Left hindlimb (tissue), 1 donor: ENCODE measurements around the gene SSPN.

Experiments used
- DNase-seq: peaks from one replicate; pipeline ENCODE4 v3.0.0-alpha.2; 2018

SSPN gene

DNA sequence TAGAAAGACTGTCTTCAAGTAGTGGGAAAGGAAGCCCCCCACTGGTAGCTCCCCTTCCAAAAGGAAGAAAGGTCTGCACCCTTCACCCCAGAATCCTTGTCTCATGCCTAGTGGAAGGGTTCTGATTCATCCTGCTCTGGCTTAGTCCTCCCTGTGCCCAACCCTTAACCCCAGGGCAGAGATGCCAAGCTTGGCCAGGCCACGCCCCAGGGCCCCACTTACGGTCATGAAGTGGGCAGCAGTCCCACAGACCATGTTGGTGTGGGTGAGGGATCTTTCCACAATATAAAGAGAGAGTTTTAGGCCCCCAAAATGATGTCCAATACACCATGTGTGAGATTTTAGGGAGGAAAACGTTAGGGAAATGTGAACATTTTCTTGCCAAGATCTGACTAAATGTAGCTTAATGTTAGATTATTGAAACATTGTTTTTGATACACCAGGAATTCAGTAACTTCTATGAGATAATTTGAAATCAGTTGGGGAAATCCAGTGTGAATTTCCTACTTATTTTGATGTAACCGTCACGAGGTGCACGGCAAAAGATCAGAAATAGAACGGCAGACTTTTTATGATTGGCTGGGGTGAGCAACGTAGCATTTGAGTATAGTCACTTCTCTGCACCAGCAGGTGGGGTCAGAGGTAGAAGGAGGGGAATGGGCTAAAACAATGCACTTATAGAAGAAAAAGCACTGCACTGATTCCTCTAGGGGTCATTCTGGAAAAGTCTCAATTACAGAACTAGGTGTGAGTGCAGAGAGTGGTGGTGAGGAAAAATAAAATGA, 8.2 kb upstream of the SSPN start:
- DNase-seq, result no peak

DNA sequence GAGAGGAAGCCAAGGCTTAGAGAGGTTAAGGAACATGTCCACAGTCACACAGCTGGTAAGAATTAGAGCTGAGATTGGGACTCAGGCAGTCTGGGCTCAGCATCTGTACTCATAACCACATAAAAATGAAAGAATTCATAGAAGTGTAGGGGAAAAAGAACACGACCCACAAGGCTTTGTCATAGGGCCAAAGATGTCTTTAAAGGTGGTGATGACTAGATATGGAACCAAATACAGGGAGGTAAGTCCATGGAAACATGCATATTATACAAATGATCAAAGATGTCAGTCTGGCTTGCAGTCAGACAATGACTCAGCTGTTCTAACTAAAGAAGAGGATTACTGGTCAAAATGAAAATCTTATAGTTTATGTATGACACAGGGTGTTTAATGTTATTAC, 7.2 kb upstream of the SSPN start:
- no peak for DNase-seq

DNA sequence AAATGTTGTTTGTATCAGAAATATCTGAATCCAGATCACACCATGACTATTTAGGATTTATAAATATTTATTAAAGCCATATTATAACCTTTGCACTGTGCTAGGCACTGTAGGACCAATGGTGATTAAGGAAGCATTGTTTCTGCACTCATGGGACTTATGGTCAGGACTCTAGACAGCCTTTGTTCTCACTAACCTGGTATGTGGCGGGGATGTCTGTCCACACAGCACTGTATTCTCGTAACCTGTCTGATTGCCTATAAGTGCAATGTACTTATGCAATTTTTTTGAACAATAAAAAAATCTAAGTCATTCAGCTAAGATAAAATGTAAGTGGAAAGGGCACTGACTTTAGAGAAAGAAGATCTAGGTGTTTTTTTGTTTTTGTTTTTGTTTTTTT, 6.7 kb upstream of the SSPN start:
- DNase-seq, result no peak

DNA sequence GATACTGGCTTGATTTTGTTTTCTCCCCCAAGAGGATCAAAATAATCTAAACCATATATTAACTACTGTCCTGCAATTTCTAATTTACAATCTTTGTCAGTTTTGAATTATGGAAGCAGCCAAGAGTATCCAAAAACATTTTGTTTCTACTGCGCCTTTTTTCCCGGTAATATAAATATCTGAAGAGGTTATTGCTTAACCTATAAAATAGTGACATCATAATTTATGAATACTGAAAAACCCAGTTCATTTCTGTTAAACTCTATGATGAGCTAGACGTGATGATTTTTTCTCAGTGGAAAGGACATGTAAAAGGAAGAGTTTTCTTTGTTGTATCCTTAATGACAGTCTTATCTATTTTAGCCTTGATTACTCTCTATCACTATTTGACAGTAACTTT, 3.2 kb upstream of the SSPN start:
- DNase-seq, result no peak

DNA sequence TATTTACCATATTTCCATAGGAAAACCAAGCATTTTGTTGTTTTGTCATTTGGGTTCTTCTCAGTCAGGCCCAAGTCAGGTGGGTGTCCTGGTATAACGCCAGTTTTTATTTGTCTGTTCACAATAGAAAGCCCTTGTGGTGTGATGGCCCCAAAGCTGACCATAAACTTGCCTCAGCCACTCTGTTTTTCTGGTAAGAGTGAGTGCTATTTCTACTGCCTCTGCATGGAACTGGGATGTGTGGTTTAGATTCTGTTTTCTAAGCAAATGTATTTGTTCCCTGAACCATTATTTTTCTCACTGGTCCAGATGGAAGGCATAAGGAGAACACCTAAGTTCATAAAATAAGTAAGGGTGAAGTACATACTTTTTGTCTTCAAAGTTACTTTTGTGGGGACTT, 1.8 kb upstream of the SSPN start:
- DNase-seq, result no peak

DNA sequence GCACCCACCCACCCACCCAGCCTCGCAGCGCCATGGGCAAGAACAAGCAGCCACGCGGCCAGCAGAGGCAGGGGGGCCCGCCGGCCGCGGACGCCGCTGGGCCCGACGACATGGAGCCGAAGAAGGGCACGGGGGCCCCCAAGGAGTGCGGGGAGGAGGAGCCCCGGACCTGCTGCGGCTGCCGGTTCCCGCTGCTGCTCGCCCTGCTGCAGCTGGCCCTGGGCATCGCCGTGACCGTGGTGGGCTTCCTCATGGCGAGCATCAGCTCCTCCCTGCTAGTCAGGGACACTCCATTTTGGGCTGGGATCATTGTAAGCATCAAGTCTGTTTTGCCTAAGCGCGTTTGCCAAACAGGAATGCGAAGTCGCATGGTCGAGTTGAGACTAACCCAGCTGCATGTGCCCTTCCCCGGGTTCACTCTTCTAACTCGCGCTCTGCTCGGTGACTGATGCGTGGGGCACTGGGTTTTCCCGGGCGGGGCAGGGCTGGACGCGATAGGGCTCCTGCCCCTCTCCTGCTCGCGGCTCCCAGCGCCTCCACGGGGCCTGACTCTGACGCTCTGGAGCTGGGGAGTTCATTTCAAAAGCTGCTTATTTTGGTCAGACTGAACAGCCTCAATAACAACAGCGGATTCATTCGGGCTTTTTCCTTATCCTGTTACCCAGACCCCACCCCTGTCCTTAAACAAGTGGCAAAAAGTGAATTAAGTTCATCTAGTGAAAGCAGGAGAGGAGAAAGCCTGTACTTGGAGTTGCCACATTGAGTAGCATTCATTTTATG, 458 bp downstream of the SSPN start:
- peak; percentile 77 for DNase-seq

DNA sequence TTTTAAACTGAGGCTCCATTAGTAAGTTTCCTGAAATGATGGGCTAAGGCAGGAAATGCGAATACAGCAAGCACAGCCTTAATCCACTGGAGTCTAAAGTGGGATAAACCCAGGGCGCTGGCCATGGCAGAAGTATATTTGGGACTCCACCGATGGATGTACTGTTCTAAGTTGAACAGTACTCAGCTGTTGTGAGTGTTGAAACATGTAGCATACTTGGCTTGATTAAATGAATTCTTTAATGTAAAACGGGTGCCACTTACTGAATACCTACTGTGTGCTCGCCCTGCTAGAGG, 996 bp downstream of the SSPN start:
- DNase-seq, result no peak

DNA sequence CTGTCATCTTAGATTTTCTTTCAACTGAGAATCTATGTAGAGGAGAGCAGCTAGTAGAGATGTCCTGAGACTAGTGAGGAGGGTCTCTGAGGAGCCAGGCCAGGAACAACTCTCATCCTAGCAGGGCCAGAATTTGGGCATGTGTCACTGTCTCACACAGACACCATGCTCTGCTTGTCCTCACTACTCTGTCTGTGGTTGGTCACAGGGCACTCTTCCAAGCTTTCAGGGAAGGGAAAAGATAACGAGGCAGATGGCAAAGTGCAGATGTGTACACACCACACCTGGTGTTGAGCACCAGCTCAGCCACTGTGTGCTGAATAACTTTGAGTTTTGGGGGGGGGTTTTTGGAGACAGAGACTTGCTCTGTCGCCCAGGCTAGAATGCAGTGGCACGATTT, 2.5 kb downstream of the SSPN start:
- DNase-seq, result no peak

DNA sequence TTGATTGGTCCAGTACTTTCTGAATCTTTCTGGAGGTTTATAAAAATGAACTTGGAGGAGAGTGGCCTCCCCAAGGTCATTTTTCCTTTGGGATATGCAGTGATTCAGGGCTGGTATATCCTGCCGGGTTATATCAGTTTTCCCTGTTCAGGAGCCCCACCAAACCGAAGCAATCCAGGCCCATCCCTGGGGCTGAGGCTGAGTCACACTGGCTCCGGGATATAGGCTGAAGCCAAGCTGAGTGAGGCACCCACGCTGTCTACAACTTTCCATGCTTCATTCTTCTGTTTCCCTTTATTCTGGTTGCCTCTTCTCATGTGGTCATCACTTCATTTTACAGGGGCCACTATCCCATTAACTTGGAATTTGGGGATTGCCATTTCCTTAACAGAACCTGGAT, 3.4 kb downstream of the SSPN start:
- DNase-seq, result no peak

DNA sequence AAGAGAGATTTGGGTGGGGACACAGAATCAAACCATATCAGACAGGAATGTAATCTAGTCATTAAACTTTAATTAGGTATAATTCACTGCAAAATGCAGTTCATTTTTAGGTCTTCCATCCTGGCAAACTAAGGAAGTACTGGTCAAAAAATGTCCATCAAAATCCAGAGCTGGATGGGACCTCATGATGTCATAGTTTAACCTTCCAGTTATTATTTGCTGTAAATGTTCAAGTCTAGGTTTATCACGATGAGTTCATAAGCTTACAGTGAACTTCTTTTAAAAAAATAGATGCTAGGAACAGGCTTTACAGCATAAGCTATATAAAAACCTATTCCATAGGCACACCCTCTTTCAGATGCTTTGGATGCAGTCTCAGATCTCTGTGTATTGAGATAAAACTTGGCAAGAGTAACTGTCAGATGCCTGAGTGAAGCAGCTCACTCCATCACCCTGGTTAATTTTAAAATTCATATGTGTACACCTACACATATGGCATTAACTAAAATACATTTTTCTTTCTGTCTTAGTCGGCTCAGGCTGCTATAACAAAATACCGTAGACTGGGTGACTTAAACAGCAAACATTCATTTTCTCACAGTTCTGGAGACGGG, 7.9 kb downstream of the SSPN start:
- DNase-seq, result no peak

DNA sequence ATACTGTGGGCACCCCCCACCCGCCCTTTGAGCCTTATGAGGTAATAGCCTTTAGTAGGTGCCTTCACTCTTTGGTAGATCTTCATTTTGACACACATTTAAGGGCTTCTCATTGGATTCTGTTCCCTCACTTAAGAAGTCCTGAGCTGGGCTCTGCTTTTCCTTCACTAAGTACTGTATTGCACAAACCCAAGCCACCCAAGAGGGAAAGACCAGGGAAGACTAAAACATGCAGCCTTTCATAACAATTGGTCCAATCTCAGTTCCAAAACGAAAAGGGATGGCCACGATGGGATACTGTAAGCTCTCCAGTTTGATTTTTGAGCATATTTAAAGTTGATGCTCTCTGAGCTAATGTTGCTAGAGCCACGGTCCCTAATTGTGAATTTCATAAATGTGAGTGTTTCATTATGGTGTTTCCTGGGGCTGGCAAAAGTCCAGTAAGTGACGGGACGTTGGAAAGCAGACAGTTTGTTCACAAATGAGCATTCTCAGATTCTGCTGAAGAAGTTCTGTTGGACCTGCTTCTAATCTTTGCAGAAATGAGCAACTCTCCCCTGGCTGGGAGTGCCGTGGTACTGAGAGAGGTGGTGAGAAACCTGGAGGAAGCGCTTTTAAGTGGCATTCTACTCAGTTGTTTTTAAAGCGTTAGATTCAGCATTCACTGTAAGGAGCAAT, 9.4 kb downstream of the SSPN start:
- no peak for DNase-seq

DNA sequence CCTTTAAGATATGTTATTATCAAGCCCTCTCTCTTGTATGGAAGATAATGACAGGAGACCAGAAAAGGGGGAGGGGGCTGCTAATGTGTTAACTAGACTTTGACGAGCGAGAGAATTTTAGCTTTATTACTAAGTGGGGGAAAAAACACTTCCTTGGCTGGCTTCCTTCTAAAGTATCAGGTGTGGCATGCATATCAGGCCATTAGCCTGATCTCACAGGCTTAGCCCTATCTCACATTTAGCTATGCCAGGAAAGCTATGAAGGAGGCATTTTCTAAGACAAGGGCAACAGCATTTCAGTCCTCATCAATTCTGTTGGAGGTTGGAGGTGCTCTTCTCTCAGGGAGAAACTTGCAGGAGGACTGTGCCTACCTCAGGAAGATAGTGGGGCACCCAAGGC, 9.9 kb downstream of the SSPN start:
- no peak for DNase-seq

DNA sequence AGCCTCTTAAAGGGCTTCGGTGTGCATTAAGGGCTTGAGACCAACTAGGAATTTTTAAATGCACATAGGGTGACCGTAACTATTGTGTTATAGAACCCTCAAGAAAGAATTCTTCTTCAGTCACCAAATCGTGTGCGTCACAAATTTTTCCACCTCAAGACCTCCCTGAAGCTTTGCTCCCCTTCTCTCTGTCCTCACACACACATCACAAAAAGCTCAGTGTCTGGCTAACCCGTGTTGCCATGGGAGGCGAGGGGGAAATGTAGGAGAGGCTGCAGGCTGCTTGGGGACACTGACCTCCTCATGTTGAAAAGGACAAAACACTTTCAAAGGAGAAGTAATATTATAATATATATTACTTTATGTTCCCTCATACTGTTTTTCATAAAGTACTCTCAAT, 10.6 kb downstream of the SSPN start:
- no peak for DNase-seq

DNA sequence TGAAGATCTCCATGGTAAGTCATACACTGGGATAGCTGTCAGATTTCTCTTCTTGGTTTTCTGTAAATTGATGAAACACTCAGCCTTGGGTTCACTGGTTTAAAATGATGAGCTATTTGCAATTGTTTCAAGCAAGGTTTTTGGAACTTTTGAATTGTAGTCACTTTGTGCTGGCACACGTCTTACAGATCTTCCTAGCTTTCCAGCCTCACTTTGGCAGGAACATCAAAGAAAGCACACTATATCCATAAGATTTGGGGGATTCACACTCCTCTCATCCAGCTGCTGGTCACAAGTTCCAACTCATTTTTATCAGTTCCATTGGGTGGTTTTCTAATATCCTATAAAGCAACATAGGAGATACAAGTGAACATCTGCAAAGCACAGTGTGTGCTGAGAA, 16.0 kb downstream of the SSPN start:
- no peak for DNase-seq

DNA sequence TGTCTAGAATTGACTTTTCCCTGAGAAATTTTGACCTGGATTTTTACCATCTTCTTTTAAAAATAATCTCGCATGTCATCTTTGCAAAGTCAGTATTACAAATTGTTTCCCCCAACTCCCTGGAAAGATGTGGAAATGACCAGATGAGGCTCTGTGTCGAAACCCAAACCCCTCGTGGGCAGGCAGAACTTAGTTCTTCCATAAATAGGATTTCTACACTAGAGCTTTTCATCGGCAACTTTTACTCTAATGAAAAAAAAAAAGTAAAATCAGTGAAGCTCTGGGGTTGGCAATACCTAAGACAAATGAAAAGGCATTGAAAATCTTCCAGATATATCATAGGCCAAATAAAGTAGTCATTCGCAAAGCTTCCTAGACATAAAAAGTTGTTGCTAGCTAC, 17.0 kb downstream of the SSPN start:
- no peak for DNase-seq

DNA sequence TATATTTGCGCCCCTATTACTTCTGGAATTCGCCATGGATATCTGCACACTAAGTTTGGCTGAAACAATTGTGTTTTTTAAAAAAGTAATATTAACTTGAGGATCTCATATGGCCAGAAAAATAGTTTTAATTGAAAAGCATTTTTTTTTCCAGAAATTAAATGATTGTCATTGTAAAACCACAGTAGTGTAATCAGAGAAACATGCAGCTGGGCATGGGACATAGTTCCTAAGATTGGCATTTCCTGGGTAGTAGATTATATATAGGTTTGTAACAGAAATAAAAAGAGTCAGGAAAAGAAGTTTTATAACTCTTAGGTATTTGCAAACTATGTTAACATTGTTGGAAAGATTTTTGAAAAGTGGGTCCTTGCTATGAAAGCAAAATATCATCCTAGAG, 17.6 kb downstream of the SSPN start:
- no peak for DNase-seq

DNA sequence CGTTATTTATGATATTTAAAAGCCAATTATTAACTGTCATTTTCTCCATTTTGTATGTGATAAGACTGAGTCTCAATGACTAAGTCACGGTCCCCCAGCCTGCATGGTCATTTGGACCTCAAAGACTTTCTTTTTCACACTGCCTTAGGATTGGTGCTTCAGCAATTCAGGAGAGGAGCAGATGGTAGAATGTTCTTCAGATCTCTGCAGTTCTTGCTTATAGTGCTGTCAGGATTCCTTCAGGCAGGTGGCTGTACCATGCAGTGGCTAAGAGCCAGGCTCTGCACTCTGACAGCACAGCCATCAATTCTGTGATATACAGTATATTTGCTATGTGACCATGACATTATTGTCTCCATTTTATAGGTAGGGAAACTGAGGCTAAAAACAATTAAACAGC, 18.7 kb downstream of the SSPN start:
- no peak for DNase-seq

DNA sequence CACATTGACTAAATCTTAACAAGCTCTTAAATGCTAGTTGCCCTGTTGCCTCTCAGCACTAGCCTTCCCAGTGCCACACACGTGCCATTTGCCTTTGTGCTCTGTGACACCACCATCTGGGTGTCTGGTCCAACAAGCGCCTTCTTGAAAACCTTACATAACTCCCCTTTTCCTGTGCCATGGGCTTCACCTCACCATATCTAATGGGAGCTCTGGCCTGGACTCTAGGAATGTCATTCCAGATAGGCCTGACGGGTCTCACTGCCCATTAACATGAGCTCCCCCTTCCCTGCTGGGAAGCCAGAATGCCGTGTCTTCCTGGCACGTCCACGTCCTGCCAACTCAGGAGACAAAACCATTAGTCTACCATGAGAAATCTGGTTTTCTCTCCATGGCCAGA, 24.4 kb downstream of the SSPN start:
- DNase-seq, result no peak

DNA sequence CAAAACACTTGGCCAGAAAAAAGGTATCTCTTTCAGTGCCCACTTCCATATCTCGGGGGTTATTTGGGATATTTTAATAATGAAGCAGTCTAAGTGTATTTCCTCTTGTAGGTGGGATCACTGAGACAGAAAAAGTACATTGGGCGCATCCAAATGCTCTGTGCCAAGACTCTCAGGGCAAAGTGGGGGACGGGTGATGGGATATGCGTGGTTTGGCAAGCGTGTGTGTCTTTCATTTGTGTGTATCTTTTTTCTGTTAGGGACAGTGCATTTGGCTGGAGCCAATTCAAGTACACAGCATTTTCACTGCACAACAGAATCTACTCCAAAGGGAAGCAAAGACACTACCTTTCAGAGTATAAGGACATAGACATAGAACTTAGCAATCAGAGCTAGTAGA, 29.3 kb downstream of the SSPN start:
- DNase-seq, result no peak

DNA sequence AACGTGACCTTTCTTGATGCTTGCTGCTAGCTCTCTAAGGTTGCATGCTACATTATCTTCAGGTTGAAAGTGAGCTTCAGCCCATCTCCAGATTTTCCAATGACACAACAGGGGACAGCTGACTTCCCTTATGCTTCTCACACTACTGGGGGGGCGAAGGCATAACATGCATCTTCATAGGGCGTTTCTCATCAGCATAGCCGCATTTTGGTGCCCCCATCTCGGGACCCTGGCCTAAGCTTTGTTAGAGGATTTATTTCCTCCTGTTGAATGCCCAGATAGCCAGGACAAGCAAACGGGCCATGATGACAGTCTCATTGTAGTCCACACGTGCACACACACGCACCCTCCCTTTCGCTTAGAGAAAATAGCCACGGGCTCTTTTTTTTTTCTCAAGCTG, 30.7 kb downstream of the SSPN start:
- DNase-seq, result no peak

DNA sequence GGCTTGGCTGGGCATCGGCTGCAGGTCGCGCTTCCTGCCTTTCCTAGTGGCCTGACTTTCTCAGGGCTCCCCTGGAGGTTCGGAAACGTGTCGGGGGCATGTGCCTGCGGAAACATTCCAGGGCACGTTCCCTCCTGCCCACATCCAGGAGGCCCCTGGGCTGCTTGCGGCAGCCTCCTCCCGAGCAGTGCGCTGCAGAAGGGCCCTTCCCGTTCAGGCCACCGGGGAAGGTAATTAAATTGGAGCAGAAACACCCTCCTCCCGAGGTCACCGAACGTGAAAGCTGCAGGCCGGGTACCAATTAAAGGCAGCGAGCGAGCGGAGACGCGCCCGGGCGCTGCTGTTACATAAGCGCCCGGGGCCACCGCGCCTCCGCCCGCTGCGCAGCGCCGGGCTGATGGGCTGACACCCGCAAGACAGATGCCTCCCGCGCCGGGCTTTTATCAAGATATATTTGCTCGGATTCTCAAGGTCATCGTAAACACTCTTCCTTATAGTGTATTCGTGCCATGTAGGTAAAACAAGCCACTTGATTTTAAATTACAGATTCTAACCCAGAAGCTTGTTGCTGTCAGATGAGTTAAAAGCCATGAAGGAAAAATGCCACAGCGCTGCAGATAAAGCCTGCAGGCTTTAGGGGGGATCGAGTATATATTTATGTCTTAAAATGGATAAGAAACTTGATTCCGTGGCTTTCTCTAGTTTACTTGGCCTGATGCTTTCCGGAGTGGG, 31.4 kb downstream of the SSPN start:
- DNase-seq, result peak; percentile 48

DNA sequence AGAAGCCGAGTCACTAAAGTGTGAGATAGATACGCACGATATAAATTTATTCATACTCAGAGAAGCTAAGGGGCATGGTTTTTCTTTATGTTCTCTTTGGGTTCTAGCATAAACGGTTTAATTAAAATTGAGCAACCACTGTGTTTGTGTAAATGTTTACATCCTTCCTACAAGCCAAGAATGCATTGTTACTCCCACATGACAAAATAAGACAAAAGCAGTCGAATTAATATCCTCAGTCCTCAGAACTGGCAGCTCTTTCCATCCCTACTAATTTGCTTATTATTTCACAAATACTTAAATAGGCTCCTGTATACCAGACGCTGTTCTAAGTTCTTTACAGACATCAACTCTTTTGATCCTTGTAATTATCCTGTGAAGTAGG, 32.0 kb downstream of the SSPN start:
- no peak for DNase-seq

DNA sequence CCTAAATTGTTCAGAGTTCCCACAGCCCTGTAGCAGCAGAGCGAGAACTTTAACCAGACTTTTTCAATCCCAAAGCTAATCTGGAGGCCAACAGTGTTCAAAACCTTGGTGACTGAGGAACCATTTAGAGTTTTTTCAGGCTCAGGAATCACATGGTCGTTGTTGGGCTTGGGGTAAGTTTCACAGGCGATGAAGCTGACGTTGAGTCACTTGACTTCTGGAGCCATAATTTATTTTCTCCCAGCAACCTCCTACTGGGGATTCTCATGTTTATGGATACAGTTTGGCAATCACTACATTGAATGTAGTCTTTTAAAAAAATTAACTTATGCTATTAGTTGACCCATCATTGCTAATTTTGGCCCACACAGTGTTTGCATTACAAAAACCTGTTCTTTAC, 34.5 kb downstream of the SSPN start:
- no peak for DNase-seq
